Measurements from ENCODE around the gene C10orf67. TPM values are rescaled to one million over a fixed set of nuclear protein-coding genes. Genes with fewer than 3 reads are reported as not detected.

Gene C10orf67
- total RNA-seq = 0.20 TPM in 1 of 2 replicates, not detected in the other

DNA sequence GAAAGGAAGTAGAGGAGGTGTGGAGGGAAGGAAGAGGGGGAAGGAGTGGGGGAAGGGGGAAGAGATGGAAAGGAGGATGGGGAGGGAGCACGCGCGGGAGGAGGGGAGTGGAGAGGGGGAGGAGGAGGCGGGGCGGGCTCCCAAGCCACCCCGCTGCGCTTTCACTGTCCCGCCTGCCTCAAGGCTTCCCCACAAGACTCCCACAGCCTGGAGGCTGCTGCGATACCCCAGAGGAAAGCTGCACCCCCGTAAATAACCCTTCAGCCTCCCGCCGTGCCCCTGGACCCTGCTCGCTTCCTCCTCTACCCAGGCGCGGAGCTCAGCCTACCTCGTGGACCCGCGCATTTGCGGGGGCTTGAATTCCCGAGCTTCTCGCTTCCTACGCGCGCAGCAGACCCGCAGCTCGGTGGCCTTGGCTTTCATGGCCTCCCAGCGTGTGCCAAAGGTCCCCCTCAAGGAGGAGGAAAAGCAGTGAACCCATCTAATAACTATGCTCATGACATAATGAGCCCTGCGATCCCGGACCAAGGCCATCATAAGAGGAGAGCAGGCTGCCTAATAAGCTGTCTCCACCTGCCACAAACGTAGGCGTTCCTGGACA lies at the start of gene C10orf67:
Gene C10orf67 (minus strand): TSS at position 557 of the 601 bp plus-strand sequence. CDS start 23 bp downstream, at position 534.

DNA sequence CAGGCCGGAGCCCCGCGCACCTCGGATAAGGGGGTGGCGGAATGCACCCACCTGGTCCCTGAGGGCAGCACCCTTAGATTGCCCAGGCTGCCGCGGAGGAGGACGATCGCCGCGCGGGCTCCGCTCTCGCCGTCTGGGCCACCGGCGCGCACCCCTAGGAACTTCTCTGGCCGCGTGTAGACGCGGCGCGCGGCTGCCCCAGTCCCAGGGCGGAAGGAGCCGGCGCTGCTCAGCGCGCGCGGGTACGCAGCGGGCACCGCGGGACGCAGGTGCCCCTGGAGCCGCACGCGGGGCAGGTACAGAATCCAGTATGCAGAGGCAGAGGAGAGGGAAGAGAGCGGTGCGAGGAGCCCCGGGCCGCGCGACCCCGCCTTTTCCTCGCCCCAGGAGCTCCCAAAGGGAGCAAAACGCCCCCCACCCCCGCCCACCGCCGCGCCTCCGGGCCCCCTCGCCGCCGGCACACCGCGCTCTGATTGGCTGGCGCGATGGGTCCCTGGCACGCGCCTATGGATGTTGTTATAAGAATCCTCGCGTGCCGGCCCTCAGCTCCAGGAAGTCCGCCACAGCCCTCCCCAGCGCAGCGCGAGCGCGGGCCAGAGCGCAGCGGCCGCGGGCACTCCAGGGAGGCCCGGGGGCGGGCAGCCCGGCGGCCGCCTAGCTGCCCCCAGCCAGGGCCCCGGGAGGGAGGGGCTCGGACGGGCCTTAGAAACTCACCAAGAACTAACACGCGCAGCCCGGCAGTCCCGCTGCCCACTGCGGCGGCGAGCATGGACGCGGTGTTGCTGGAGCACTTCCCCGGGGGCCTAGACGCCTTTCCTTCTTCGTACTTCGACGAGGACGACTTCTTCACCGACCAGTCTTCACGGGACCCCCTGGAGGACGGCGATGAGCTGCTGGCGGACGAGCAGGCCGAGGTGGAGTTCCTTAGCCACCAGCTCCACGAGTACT lies 152.6 kb downstream of the C10orf67 start, which contains the start of gene PTF1A:
Gene PTF1A (plus strand): TSS at position 549 of the 948 bp plus-strand sequence. CDS start 219 bp downstream, at position 768.

Other genes starting within 250 kb of the C10orf67 start
- 12.7 and 14.6 TPM in 2 replicates for gene MSRB2, start 249.2 kb downstream of the C10orf67 start, total RNA-seq
- gene PTF1A, start 152.5 kb downstream of the C10orf67 start, total RNA-seq = not detected in 2 replicates
- 5.9 and 7.9 TPM in 2 replicates for gene OTUD1, start 94.3 kb upstream of the C10orf67 start, total RNA-seq

All from smooth muscle cell of the pulmonary artery (primary cell).